Hepatocyte (in vitro differentiated cells): ENCODE results near the gene COMP.

Experiments used
- EZH2 ChIP-seq: fragments of 200-600 bp; sonication (generic); IDR thresholded peaks from 2 replicates; pipeline ENCODE4 v1.6.1; 2016; ENCODE audit warnings: antibody characterized with exemption, mild to moderate bottlenecking, borderline replicate concordance
- TF ChIP-seq, protein P1 (sequence below): fragments of 200-600 bp; sonication (generic); IDR thresholded peaks from 2 replicates; pipeline ENCODE4 v1.5.1; 2016; ENCODE audit warnings: antibody characterized with exemption, mild to moderate bottlenecking; ENCODE audit not compliant: poor library complexity

DNA sequence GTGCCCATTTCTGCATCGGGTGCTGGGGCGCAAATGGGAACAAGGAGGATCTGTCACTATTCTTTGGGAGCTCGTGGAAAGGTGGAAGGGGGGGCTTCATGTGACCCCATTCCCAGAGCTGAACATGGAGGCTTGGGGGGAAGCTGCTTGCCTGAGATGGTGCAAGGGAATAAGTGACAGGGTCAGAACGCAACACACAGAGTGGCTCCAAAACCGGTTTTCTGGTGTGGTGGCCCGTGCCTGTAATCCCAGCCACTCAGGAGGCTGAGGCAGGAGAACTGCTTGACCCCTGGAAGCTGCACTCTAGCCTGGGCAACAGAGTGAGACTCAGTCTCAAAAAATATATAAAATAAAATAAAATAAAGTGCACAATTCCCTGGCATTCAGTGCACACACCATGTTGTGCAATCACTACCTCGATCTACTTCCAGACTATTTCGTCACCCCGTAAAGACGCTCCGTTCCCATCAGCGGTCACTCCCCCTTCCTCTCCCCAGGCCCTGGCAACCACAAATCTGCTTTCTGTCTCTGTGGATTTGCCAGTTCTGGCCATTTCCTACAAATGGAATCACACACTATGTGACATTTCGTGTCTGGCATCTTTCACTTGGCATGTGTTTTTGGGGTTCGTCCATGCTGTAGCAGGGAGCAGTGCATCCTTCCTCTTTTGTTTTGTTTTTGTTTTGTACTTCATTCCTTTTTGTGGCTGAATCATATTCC lies 18.2 kb upstream of the COMP start:
- TF ChIP-seq, protein P1, sequence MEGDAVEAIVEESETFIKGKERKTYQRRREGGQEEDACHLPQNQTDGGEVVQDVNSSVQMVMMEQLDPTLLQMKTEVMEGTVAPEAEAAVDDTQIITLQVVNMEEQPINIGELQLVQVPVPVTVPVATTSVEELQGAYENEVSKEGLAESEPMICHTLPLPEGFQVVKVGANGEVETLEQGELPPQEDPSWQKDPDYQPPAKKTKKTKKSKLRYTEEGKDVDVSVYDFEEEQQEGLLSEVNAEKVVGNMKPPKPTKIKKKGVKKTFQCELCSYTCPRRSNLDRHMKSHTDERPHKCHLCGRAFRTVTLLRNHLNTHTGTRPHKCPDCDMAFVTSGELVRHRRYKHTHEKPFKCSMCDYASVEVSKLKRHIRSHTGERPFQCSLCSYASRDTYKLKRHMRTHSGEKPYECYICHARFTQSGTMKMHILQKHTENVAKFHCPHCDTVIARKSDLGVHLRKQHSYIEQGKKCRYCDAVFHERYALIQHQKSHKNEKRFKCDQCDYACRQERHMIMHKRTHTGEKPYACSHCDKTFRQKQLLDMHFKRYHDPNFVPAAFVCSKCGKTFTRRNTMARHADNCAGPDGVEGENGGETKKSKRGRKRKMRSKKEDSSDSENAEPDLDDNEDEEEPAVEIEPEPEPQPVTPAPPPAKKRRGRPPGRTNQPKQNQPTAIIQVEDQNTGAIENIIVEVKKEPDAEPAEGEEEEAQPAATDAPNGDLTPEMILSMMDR = no peak
- TF ChIP-seq EZH2 = no peak
